ENCODE data around the gene NPFF.
A peak's percentile ranks its signal among the peaks of the same experiment; 100 is the strongest.
"Not testable (repeated sequence)": the region's sequence is repeated elsewhere in the genome, so short reads cannot be mapped to it uniquely, and the experiment has no call there.

The NPFF gene

GRCh38 chr12:53493610-53494391 is 13.5 kb downstream of the NPFF start:
- DNase-seq: no peak

GRCh38 chr12:53492830-53493609 is 14.3 kb downstream of the NPFF start:
- peak; percentile 86 to 93 for DNase-seq

- DNase-seq: no peak
Observed at GRCh38 chr12:53492188-53492587, 15.1 kb downstream of the NPFF start.

- DNase-seq: no peak
Observed at GRCh38 chr12:53489242-53489864, 17.9 kb downstream of the NPFF start.

GRCh38 chr12:53486736-53487487 is 20.4 kb downstream of the NPFF start:
- no peak for DNase-seq

GRCh38 chr12:53485955-53486735 is 21.1 kb downstream of the NPFF start:
- no peak for DNase-seq

GRCh38 chr12:53484686-53485575 is 22.4 kb downstream of the NPFF start:
- no peak for DNase-seq

- DNase-seq: no peak
Observed at GRCh38 chr12:53483979-53484377, 23.3 kb downstream of the NPFF start.

GRCh38 chr12:53483225-53483978 is 23.9 kb downstream of the NPFF start:
- DNase-seq: no peak

- no peak for DNase-seq
Observed at GRCh38 chr12:53482626-53483168, 24.6 kb downstream of the NPFF start.

- DNase-seq: no peak
Observed at GRCh38 chr12:53481939-53482586, 25.2 kb downstream of the NPFF start.

GRCh38 chr12:53481458-53481857 is 25.8 kb downstream of the NPFF start:
- DNase-seq: not testable (repeated sequence)

GRCh38 chr12:53480491-53481442 is 26.5 kb downstream of the NPFF start:
- no peak for DNase-seq

- no peak for DNase-seq
Observed at GRCh38 chr12:53479331-53479730, 28.0 kb downstream of the NPFF start.

- no peak for DNase-seq
Observed at GRCh38 chr12:53478865-53479264, 28.4 kb downstream of the NPFF start.

- peak in 1 of 2 experiments; percentile 15 for DNase-seq
Observed at GRCh38 chr12:53476769-53477209, 30.5 kb downstream of the NPFF start.

GRCh38 chr12:53474819-53475218 is 32.5 kb downstream of the NPFF start:
- DNase-seq: no peak

GRCh38 chr12:53474077-53474476 is 33.2 kb downstream of the NPFF start:
- DNase-seq: no peak

All from NCI-H1930 (cell line).